Cardiac fibroblast (primary cell): Measurements from ENCODE around the gene ARHGAP45.
A peak's percentile ranks its signal among the peaks of the same experiment; 100 is the strongest.

Experiments
- DNase-seq, 2 donors: peaks; one replicate each; pipeline versions ENCODE4 v3.0.0 to v3.0.0-alpha.2; 2010; ENCODE audit warnings: low read depth in 2 of 2
- H3K4me3 ChIP-seq, 2 donors: replicated peaks in 1 of 2; 1 replicate in 1 of 2; 2 replicates in 1 of 2; pipeline ENCODE4 v1.5.1; 2011; ENCODE audit warnings: low read depth in 2 of 2, low read length in 2 of 2, mild to moderate bottlenecking in 2 of 2, moderate library complexity in 1 of 2
- TF ChIP-seq, protein P1 (sequence below): IDR thresholded peaks from one replicate; pipeline ENCODE4 v1.5.1; 2011; ENCODE audit warnings: low read depth, mild to moderate bottlenecking, low read length, inconsistent platforms

The ARHGAP45 gene

DNA sequence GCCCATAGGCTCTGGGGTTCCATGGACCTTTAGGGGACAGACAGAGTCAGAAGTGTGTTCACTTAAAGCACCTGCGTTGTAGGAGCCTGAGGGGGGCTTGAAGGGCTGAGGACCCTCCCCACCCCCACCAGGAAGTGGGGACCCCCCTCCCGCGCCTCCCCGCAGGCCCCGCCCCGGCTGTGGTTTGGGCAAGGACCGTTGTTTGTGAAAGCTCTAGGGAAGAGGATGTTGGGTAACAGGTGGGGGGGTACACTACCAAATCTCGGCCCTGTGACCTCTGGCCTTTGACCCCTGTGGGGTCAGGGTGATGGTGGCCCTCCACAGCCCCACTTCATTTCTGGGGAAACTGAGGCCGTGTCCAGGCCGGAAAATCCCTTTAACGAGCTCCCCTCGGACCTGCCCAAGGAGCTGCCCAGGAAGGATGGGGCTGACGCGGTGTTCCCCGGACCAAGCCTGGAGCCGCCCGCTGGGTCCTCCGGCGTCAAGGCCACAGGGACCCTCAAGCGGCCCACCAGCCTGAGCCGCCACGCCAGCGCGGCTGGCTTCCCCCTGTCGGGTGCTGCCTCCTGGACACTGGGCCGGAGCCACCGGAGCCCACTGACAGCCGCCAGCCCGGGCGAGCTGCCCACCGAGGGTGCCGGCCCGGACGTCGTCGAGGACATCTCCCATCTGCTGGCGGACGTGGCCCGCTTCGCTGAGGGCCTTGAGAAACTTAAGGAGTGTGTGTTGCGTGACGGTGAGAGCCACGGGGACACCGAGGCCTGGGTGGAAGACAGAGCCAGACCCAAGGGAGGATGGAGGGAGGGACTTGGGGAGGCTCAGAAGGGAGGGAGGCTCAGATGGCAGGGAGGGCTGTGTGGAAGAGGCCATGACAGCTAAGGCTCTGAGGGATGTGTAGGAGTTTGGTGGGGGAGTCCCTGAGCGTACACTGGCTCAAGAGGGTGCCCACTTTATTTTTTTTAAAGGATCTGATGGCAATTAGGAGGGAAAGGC lies 1.3 kb downstream of the ARHGAP45 start:
- no peak overlapping the region for H3K4me3 ChIP-seq
- no peak for DNase-seq
- TF ChIP-seq, protein P1, sequence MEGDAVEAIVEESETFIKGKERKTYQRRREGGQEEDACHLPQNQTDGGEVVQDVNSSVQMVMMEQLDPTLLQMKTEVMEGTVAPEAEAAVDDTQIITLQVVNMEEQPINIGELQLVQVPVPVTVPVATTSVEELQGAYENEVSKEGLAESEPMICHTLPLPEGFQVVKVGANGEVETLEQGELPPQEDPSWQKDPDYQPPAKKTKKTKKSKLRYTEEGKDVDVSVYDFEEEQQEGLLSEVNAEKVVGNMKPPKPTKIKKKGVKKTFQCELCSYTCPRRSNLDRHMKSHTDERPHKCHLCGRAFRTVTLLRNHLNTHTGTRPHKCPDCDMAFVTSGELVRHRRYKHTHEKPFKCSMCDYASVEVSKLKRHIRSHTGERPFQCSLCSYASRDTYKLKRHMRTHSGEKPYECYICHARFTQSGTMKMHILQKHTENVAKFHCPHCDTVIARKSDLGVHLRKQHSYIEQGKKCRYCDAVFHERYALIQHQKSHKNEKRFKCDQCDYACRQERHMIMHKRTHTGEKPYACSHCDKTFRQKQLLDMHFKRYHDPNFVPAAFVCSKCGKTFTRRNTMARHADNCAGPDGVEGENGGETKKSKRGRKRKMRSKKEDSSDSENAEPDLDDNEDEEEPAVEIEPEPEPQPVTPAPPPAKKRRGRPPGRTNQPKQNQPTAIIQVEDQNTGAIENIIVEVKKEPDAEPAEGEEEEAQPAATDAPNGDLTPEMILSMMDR: no peak

DNA sequence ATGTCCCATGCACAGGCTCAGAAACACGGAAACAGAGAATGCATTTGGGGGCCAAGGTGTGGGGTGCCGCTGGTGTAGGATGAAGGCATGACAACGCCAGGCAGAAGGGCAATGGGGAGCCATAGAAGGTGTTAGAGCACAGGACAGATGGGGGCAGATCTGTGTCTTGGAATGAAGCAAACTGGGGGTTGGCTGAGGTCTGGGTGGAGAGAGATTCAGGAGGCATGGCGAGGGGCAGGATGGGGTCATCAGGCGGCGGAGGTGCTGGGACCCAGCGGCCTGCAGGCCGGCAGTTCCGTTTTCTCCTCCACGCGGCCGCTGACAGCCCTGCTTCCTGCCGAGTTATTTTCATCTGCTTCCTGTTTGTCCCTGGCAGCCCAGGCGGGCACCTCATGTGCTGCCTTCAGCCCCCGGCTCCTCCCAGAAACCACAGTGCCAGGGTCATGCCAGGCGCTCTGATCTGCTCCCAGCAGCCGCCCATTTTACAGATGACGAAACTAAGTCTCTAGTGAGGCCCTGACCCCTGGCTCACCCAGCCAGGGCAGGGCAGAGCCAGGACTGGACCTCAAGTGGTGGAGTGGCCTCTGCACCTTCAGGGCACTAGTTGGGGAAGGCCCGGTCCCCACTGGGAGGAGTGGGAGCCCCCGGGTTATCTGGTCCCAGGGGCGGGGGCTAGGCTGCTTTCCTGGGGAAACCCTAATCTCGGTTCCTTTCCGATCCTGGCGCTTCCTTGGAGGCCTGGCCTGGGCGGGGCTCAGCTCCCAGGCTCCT lies 2.2 kb downstream of the ARHGAP45 start:
- H3K4me3 ChIP-seq: no peak overlapping the region
- DNase-seq: no peak

DNA sequence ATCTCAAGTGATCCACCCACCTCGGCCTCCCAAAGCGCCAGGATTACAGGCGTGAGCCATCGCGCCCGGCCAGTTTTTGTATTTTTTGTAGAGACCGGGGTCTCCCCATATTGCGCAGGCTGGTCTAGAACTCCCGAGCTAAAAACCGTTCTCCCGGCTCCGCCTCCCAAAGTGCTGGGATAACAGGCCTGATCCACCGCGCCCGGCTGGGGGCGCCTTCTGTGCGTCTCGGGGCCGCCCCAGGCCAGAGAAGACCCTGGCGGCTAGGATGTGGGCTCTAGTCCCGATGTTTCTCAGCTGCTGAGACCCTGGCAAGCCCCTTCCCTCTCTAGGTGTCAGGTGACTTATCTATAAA lies 3.6 kb downstream of the ARHGAP45 start:
- TF ChIP-seq, protein P1: peak; percentile 24
- DNase-seq: no peak
- no peak overlapping the region for H3K4me3 ChIP-seq

More for the DNA sequence above, 2.2 kb downstream of the ARHGAP45 start:
- TF ChIP-seq, protein P1: no peak

DNA sequence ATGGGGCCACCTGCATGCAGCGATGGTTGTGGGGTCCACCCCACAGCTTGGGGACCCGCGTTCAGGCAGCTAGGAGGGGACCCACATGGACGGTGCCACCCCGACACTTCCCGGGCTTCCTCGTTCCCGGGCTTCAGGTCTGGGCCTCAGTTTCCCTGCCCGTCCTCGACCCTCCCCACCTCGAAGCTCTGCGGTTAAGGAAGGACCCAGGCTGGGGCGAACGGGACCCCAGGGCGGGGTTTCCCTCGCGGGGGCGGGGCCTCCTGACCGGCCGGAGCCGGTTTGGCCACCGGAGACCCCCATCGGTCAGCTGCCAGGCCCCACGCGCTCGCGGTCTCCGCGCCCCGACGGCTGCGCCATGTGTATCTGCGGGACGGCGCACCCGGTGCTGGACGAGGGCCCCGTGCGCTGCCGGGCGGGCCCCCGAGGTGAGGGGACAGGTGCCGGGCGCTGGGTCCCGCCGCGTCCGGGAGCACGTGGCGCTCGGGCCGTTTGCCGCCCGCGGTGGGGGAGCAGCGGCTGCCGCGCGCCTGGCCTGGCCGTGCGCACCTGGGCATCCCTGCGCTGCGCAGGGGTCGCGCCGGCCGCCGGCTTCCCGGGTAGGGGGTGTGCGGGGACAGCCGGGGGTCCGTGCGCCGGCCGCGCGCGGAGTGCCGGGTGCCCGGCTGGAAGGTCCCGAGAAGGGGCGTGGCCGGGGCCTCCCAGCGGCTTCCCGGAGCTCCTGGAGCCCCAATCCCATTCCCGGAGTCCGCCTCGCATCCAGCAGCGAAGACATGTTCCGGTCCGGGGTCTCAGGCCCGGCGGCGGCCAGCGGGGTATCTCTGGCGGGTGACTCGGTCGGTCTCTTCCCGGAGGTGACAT lies 4.2 kb downstream of the ARHGAP45 start:
- TF ChIP-seq, protein P1: no peak
- DNase-seq: no peak
- H3K4me3 ChIP-seq: no peak overlapping the region

DNA sequence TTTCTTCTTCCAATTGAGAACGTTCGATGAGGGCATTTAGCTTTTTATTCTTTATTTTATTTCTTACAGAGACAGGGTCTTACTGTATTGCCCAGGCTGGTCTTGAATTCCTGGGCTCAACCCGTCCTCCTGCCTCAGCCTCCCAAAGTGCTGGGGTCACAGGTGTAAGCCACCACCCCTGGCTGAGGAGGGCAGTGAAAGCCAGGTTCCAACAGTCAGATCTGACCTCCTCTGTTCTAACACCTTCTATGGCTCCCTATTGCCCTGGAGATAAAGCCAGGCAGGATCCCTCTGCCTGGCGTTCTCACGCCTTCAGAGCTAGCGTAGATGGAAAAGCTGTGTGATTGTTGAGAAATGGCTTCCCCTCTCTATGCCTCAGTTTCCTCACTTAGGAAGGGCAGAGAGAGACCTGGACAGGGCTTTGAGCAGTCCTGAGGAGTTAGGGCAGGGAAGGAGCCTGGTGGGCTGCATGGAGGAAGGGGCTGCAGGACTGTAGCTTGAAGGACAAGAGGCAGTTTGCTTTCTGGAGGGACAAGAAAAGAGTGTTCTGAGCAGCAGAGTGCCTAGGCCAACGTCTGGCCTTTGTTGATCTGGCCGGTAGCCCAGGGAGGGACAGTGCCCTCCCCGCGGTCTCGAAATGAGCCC lies 5.5 kb downstream of the ARHGAP45 start:
- no peak overlapping the region for H3K4me3 ChIP-seq
- DNase-seq: no peak
- TF ChIP-seq, protein P1: no peak
